NCI-H460 (cell line): ENCODE data around the gene SH3BP5L. TPM values are rescaled to one million over a fixed set of nuclear protein-coding genes. Genes with fewer than 3 reads are reported as not detected.
"Not testable (repeated sequence)": the region's sequence is repeated elsewhere in the genome, so short reads cannot be mapped to it uniquely, and the experiment has no call there.

Experiments used
- DNase-seq: peaks from one replicate; pipeline ENCODE4 v3.0.0-alpha.2; 2016; ENCODE audit warnings: low read depth; ENCODE audit errors: extremely low read depth
- total RNA-seq: library from RNA; depleted of rRNA; stranded (reverse); fragments of >200 nt; shearing (Covaris generic); gene quantifications from 2 replicates; pipeline ENCODE4 v1.2.3, GENCODE V29; 2014

Gene SH3BP5L
- total RNA-seq, 1 experiment from 2014 or later, result 20.5 TPM

- no peak for DNase-seq
Observed at GRCh38 chr1:248834343-248834940, 8.7 kb upstream of the SH3BP5L start.

- DNase-seq, result no peak
Observed at GRCh38 chr1:248831842-248832241, 6.1 kb upstream of the SH3BP5L start.

- not testable (repeated sequence) for DNase-seq
Observed at GRCh38 chr1:248830718-248831017, 5.0 kb upstream of the SH3BP5L start.

- peak; percentile 97 for DNase-seq
Observed at GRCh38 chr1:248828845-248829244, 3.1 kb upstream of the SH3BP5L start.

- DNase-seq, result no peak
Observed at GRCh38 chr1:248825573-248825908, 174 bp downstream of the SH3BP5L start.

- DNase-seq, result no peak
Observed at GRCh38 chr1:248825136-248825535, 579 bp downstream of the SH3BP5L start.

GRCh38 chr1:248824701-248825100 lies 1.0 kb downstream of the SH3BP5L start:
- no peak for DNase-seq

- no peak for DNase-seq
Observed at GRCh38 chr1:248824301-248824700, 1.4 kb downstream of the SH3BP5L start.

GRCh38 chr1:248823517-248824001 lies 2.2 kb downstream of the SH3BP5L start:
- no peak for DNase-seq

- DNase-seq, result no peak
Observed at GRCh38 chr1:248822148-248823032, 3.3 kb downstream of the SH3BP5L start.

- DNase-seq, result no peak
Observed at GRCh38 chr1:248821641-248822040, 4.1 kb downstream of the SH3BP5L start.

GRCh38 chr1:248821101-248821500 lies 4.6 kb downstream of the SH3BP5L start:
- no peak for DNase-seq

- no peak for DNase-seq
Observed at GRCh38 chr1:248820041-248820585, 5.6 kb downstream of the SH3BP5L start.

- no peak for DNase-seq
Observed at GRCh38 chr1:248818505-248819374, 7.0 kb downstream of the SH3BP5L start.

- no peak for DNase-seq
Observed at GRCh38 chr1:248817065-248817464, 8.7 kb downstream of the SH3BP5L start.

GRCh38 chr1:248816042-248816851 lies 9.5 kb downstream of the SH3BP5L start:
- DNase-seq, result no peak

- DNase-seq, result no peak
Observed at GRCh38 chr1:248815407-248816034, 10.2 kb downstream of the SH3BP5L start.

- no peak for DNase-seq
Observed at GRCh38 chr1:248814351-248814750, 11.4 kb downstream of the SH3BP5L start.

GRCh38 chr1:248813546-248813945 lies 12.2 kb downstream of the SH3BP5L start:
- DNase-seq, result no peak
